Measurements from ENCODE around the gene FERMT1.
"Not testable (repeated sequence)": the region's sequence is repeated elsewhere in the genome, so short reads cannot be mapped to it uniquely, and the experiment has no call there.

Gene FERMT1

DNA sequence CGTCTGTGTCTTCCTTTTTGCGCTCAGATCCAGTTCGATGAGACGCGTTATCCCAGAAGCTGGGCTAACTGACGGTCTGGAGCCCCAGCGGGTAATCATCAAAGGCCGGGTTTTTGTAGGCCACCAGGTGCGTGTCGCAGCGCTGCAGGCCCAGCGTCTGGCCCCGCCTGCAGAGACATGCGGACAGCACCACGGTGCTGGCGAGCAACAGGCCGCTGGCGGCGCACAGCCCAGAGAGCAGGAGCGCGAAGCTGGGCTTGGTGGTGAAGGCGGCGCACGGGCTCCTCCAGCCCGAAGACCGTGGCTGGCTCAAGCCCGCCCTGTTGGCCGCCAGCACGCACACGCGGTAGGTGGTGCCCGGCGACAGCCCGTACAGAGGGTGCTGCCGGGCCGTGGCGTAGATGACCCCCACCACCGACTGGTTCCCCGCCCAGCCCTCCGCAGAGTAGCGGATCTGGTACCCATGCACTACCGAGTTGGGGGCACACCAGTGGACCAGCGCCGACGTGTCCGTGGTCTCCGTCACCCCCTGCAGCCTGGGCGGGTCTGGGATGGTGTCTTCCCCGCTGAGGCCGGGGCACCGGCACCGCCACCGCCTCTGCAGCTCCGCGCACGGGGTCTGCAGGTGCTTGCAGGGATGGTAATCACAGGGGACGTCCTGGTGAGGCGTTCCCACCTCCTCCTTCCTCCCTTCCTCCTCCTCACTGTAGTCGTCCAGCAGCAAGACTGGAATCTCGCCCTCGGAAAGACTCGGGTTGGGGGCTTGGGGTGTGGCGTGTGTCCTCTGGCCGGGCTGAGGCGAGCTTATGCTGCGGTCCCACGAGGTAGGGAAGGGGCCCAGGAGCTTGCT is 81.6 kb downstream of the FERMT1 start:
- no peak for DNase-seq (ENCODE audit: low spot score)

DNA sequence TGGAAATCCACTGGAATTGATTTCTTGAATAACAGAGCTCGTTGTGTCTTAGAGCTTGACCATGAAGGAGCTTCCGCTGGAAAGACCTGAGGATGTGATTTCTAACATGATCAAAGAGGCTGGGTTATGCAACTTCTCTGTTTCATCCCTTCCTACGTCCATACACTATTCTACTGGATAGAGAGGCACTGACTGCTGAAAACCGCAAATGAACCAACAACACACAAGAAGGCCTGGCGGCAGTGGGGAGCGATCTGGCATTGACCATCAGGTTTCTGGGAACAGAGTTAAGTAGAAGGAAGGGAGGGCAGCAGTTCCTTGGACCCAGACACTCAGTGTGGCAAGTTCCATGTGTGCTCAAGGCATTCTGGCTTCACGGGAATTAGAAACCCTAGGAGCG is 82.3 kb downstream of the FERMT1 start:
- DNase-seq (ENCODE audit: low spot score): no peak

DNA sequence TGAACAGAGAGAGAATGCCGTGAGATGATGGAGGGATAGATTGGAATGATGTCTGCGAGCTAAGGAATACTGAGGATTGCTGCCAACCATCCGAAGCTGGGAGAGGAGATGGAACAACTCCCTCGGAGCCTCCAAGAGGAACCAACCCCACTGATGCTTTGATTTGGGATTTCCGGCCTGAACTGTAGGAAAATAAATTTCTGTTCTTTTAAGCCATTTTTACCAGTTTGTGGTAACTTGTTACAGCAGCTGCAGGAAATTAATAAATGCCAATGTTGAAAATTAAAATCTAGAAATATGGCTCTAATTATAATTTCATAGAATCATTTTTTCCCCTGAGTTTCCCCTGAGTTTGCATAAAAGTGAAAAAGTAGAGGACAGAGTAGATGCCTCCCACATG is 83.1 kb downstream of the FERMT1 start:
- DNase-seq (ENCODE audit: low spot score): no peak

GRCh38 chr20:6038256-6038655 is 84.6 kb downstream of the FERMT1 start:
- no peak for DNase-seq (ENCODE audit: low spot score)

DNA sequence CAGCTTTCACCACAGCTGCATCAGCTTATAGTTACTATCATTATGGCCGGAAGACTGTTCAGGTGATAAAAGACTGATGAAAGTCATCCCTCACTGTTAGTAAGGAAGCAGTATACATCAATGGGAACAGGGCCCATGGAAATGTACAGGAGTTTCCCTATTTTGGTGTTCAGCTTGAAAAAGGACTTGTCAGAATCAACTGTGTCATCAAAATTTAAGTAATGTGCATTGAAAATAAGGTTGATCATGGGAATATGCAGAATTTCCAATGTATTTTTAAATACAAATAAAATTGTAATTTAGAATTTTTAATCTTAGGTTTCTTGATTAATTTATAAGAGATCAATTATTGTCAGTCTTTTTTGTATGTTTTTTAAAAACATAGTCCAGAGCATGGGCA is 85.7 kb downstream of the FERMT1 start:
- DNase-seq (ENCODE audit: low spot score): no peak

DNA sequence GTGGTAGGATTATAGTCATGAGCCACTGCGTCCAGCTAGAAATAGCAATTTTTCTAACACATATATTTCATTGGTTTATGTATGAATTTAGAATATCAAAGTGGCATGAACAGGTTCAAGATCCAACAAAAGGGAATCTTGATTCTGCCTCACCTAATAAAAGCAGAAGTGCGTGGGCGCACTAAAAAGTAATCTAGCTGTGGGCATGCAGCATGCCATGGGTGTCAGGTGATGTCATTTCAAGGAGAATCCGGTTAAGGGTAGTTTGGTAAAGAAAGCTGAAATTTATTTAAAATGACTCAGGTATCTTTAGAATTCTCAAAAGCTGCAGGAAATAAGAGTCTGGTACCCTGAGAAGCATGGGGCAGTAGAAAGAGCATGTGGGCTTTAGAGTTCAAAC is 86.6 kb downstream of the FERMT1 start:
- no peak for DNase-seq (ENCODE audit: low spot score)

DNA sequence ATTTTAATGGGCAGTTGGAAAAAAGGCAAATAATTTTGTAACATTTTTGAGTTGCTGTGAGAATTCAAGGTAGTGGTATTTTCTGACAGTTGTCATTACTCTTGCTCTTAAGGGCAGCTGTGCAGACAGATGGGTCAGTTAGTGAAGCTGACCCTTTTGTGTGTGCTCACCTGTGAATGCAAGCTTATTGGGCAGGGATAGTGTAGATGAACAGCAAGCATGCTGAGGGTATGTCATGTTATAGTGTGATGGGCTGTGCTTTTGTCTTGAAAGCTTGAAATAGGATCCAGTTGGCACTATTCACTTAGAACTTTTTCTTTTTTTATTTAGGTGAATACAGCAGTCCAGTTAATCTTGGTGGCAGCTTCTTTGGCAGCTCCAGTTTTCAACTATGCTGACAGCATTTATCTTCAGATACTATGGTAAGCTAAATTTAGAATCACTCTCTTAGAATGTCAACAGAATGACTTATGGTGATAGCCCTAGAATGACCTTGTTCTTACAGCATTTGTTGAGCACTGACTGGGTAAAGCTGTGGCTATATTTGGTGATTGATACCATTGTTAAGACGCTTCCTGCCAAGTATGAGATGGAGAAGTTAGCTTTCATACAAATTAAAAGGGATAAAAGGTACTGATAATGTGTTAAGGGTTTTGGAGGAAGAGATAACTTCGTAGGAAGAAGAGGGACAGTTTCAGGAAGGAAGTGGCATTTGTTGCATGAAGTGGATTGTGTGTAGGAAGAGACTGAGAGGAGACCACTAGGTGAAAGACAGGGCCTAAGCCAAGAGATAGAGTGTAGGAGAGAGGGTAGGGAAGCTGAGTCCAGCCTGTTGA is 88.5 kb downstream of the FERMT1 start:
- no peak for DNase-seq (ENCODE audit: low spot score)

DNA sequence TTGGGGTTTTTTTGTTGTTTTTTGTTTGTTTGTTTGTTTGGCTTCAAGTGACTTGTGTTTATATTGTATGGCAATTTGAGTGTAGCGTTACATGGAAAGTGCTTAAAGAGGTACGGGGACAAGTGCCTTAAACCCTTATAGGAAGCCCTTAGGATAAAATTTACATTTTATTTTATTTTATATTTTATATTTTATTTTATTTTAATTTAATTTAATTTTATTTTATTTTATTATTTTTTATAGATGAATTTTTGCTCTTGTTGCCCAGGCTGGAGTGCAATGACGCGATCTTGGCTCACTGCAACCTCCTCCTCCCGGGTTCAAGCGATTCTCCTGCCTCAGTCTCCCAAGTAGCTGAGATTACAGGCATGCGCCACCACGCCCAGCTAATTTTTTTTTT is 89.9 kb downstream of the FERMT1 start:
- DNase-seq (ENCODE audit: low spot score): not testable (repeated sequence)

- DNase-seq (ENCODE audit: low spot score): no peak
These were observed 92.3 kb downstream of the FERMT1 start for GRCh38 chr20:6030453-6031080.

GRCh38 chr20:6029538-6029937 is 93.3 kb downstream of the FERMT1 start:
- DNase-seq (ENCODE audit: low spot score): no peak

GRCh38 chr20:6028818-6029217 is 94.0 kb downstream of the FERMT1 start:
- no peak for DNase-seq (ENCODE audit: low spot score)

DNA sequence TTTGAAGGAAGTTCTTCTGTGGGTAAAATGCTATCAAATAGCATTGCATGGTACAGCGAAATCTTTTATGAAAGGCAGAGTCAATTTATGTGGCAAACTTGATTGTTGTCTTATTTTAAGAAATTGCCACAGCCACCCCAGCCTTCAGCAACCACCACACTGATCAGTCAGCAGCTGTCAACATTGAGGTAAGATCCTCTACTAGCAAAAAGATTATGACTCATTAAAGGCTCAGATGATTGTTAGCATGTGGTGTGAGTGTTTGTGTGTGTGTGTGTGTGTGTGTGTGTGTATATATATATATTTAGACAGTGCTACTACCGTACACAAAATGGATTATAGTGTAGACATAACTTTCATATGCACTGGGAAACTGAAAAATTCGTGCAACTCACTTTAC is 96.8 kb downstream of the FERMT1 start:
- DNase-seq (ENCODE audit: low spot score): no peak

Data from LoVo (cell line).